Gastroesophageal sphincter (tissue), 4 donors: ENCODE data around the gene NEK9. TPM values are rescaled to one million over a fixed set of nuclear protein-coding genes. Genes with fewer than 3 reads are reported as not detected.
"Not testable (repeated sequence)": the region's sequence is repeated elsewhere in the genome, so short reads cannot be mapped to it uniquely, and the experiment has no call there.

Experiments
- ATAC-seq: fragments of 150-250 bp; one replicate; pipeline ENCODE4 v1.9.1; 2016; ENCODE audit warnings: mild to moderate bottlenecking, moderate library complexity
- H3K27ac ChIP-seq, 4 donors: fragments of 200-600 bp; sonication (generic) in 3 of 4; 1 replicate in 3 of 4; 2 replicates in 1 of 4; pipeline ENCODE4 v1.5.1; 2016 to 2019
- H3K27me3 ChIP-seq: fragments of 200-600 bp; sonication (generic); one replicate; pipeline ENCODE4 v1.5.1; 2019
- H3K36me3 ChIP-seq, 2 donors: fragments of 200-600 bp; sonication (generic); one replicate each; pipeline ENCODE4 v1.5.1; 2019; ENCODE audit warnings: control low read depth in 1 of 2
- H3K4me1 ChIP-seq, 3 donors: fragments of 200-600 bp; sonication (generic); 1 replicate in 2 of 3; 2 replicates in 1 of 3; pipeline ENCODE4 v1.5.1; 2016 to 2019; ENCODE audit warnings: control low read depth in 2 of 3
- H3K4me3 ChIP-seq, 2 donors: fragments of 200-600 bp; sonication (generic); one replicate each; pipeline ENCODE4 v1.5.1; 2019; ENCODE audit warnings: mild to moderate bottlenecking in 1 of 2, moderate library complexity in 1 of 2
- H3K9me3 ChIP-seq, 3 donors: fragments of 200-600 bp; sonication (generic); one replicate each; pipeline ENCODE4 v1.5.1; 2017 to 2019; ENCODE audit warnings: control low read depth in 2 of 3
- EP300 ChIP-seq: sonication (generic); formaldehyde crosslinking; IDR thresholded peaks from one replicate; pipeline ENCODE4 v1.6.1; 2017; ENCODE audit warnings: antibody characterized with exemption, mild to moderate bottlenecking
- POLR2A ChIP-seq, 2 donors: fragments of 450-650 bp; IDR thresholded peaks; one replicate each; pipeline ENCODE4 v1.6.1; 2017; ENCODE audit warnings: antibody characterized with exemption in 2 of 2, mild to moderate bottlenecking in 2 of 2, moderate library complexity in 1 of 2
- POLR2AphosphoS5 ChIP-seq: sonication (generic); formaldehyde crosslinking; IDR thresholded peaks from one replicate; pipeline ENCODE4 v1.6.1; 2017; ENCODE audit warnings: antibody characterized with exemption
- WGBS, 2 donors: methylation state at CpG; one replicate each; pipeline ENCODE4 v1.1.5; 2018; ENCODE audit warnings: low coverage in 1 of 2; 5-methylcytosine and 5-hydroxymethylcytosine counted together
- total RNA-seq, 4 donors: library from RNA; depleted of rRNA; stranded (reverse); fragments of >200 nt; gene quantifications; one replicate each; pipeline ENCODE4 v1.1.0, GENCODE V29; 2016
- TF ChIP-seq, protein P1 (sequence below), 4 experiments: fragments of 200-600 bp in 2 of 4; fragments of 450-650 bp in 2 of 4; sonication (generic) in 1 of 4; IDR thresholded peaks; one replicate each; pipeline ENCODE4 v1.5.1; 2017 to 2019; ENCODE audit warnings: antibody characterized with exemption in 4 of 4, mild to moderate bottlenecking in 2 of 4, moderate library complexity in 2 of 4

Gene NEK9
- total RNA-seq, 4 donors from 2014 or later: 34.2 to 95.4 (median 85.9) TPM

DNA sequence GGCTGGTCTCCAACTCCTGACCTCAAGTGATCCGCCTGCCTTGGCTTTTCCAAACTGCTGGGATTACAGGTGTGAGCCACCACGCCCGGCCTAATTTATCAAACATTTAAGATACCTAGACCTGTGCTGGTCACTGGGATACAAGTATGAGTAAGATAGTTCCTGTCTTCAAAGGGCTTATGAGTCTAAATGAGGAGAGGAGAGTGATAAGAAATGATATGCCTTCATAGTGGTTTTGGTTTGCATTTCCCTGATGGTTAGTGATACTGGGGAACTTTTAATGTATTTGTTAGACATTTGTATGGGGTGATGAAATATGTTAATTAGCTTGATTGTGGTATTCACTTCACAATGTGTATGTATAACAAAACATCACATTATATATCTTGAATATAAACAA lies 28.3 kb upstream of the NEK9 start:
- Histone ChIP-seq H3K9me3 (no peaks in the 10 kb centered on the region), H3K27me3 (no peaks in the 10 kb centered on the region), H3K36me3 (peaks cover 0 to 17% of the 10 kb centered on the region in 2 donors), H3K4me3 (no peak overlapping the region), H3K4me1 (peaks cover 0 to 39% (median 12%) of the 10 kb centered on the region in 3 donors), H3K27ac (no peak overlapping the region)
- 92% methylated on average over 2 of the region's 3 CpGs; no CpG with 5 or more reads in 1 of the 2 donors for WGBS, 2 donors
- no peak for ATAC-seq
- TF ChIP-seq, protein P1, sequence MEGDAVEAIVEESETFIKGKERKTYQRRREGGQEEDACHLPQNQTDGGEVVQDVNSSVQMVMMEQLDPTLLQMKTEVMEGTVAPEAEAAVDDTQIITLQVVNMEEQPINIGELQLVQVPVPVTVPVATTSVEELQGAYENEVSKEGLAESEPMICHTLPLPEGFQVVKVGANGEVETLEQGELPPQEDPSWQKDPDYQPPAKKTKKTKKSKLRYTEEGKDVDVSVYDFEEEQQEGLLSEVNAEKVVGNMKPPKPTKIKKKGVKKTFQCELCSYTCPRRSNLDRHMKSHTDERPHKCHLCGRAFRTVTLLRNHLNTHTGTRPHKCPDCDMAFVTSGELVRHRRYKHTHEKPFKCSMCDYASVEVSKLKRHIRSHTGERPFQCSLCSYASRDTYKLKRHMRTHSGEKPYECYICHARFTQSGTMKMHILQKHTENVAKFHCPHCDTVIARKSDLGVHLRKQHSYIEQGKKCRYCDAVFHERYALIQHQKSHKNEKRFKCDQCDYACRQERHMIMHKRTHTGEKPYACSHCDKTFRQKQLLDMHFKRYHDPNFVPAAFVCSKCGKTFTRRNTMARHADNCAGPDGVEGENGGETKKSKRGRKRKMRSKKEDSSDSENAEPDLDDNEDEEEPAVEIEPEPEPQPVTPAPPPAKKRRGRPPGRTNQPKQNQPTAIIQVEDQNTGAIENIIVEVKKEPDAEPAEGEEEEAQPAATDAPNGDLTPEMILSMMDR (IDR thresholded peaks at IDR 0.05): no peak
- TF ChIP-seq EP300: no peak
- no peak for TF ChIP-seq POLR2A (IDR thresholded peaks at IDR 0.05)
- TF ChIP-seq POLR2AphosphoS5: no peak

DNA sequence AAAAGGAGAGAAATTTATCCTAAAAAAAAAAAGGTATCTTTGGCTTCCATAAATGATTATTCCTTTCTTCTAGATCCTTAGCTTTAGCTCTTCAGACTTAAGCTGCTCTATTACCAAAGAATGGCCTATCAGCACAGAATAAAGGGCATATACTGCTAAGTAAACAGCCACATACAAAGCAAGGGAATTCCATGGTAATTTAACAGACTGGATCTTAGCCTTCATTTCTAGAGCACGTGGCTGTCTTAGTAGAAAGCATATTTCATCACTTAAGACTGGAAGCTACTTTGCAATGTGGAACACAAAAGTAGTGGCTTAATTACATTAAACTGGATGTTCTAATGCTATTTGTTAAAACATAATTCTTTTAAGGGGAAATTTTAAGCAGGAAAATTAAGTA lies 26.4 kb upstream of the NEK9 start:
- Histone ChIP-seq H3K9me3 (no peaks in the 10 kb centered on the region), H3K27me3 (no peaks in the 10 kb centered on the region), H3K36me3 (peaks cover 0 to 17% of the 10 kb centered on the region in 2 donors), H3K4me3 (no peak overlapping the region), H3K27ac (no peak overlapping the region), H3K4me1 (peaks cover 0 to 33% (median 8%) of the 10 kb centered on the region in 3 donors)
- TF ChIP-seq POLR2AphosphoS5 (no peak), POLR2A (IDR thresholded peaks at IDR 0.05) (no peak), EP300 (no peak)
- TF ChIP-seq, protein P1 (IDR thresholded peaks at IDR 0.05): no peak
- 64 to 77% methylated on average over 1 of the region's 1 CpG for WGBS, 2 donors
- no peak for ATAC-seq

DNA sequence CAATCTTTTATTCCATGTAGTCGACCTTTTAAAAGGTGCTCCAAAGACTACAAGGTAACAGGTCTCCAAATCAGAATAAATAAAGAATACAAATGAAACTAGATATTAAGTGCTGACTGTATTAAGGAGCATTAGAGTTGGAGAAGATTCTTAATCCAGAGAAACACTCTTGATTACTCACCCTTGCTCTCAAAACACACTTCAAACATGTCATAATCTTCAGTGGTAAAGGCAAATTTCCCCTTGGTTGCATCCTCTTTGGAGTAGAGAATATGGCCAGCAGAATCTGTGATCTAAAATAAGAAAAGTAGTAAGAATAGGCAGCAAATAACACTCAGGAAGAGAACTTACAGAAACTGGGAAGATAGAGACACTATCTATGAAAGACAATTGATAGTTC lies 25.0 kb upstream of the NEK9 start:
- H3K4me1 ChIP-seq: peaks cover 0 to 48% (median 13%) of the 10 kb centered on the region in 3 donors
- no peaks in the 10 kb centered on the region for H3K9me3 ChIP-seq
- peak overlapping the region in 1 of 4 donors; percentile 81 for H3K27ac ChIP-seq
- TF ChIP-seq EP300 (no peak), POLR2A (IDR thresholded peaks at IDR 0.05) (no peak), POLR2AphosphoS5 (no peak)
- TF ChIP-seq, protein P1 (IDR thresholded peaks at IDR 0.05): no peak
- peaks cover 0 to 22% of the 10 kb centered on the region in 2 donors for H3K36me3 ChIP-seq
- ATAC-seq: no peak
- no peaks in the 10 kb centered on the region for H3K27me3 ChIP-seq
- H3K4me3 ChIP-seq: no peak overlapping the region
- WGBS, 2 donors: 80% methylated on average over 1 of the region's 1 CpG; no CpG with 5 or more reads in 1 of the 2 donors

DNA sequence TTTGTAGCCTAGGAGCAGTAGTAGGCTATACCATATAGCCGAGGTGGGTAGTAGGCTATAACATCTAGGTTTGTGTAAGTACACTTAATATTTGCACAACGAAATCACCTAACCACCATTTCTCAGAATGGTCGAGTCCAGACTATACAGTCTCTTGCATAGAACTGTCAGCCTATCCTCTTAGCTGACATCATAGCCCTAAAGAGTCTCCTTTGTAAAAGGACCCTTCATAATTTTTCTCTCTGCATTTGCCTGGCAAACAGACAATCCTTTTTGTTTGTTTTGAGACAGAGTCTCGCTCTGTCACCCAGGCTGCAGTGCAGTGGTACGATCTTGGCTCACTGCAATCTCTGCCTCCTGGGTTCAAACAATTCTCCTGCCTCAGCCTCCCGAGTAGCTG lies 23.8 kb upstream of the NEK9 start:
- 70 to 88% methylated on average over 4 to 5 of the region's 6 CpGs for WGBS, 2 donors
- not testable (repeated sequence) for H3K9me3 ChIP-seq, H3K4me3 ChIP-seq, ATAC-seq, H3K27me3 ChIP-seq
- peak overlapping the region in 3 of 4 donors; percentile 62 to 82 (median 81) for H3K27ac ChIP-seq
- peaks cover 0 to 22% of the 10 kb centered on the region in 2 donors for H3K36me3 ChIP-seq
- peaks cover 0 to 59% (median 13%) of the 10 kb centered on the region in 3 donors for H3K4me1 ChIP-seq

DNA sequence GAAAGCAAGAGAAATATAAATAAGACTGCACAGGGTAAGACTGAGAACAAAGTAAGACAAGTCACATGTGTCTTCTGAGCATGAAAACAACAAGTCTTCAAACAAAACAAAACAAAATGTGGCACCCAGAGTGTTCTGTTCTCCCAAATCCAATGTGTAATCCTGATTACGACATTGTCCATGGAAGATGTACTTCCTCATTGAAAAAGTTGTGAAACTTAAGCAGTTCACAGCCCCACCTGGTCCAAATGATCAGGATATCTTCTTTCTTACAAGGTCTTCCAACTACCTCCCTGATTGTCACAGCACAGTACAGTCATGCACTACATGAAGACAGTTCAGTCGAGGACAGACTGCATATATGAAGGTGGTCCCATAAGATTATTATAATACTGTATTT lies 23.3 kb upstream of the NEK9 start:
- Histone ChIP-seq H3K27me3 (no peaks in the 10 kb centered on the region), H3K9me3 (no peaks in the 10 kb centered on the region), H3K4me1 (peaks cover 0 to 64% (median 13%) of the 10 kb centered on the region in 3 donors), H3K27ac (peak overlapping the region in 3 of 4 donors; percentile 62 to 82 (median 81)), H3K4me3 (no peak overlapping the region), H3K36me3 (peaks cover 0 to 23% of the 10 kb centered on the region in 2 donors)
- peak; percentile 63 for ATAC-seq
- 70 to 91% methylated on average over 2 of the region's 2 CpGs for WGBS, 2 donors
- TF ChIP-seq EP300: no peak
- TF ChIP-seq POLR2AphosphoS5: peak; percentile 29
- TF ChIP-seq POLR2A (IDR thresholded peaks at IDR 0.05): no peak
- TF ChIP-seq, protein P1 (IDR thresholded peaks at IDR 0.05): no peak
